Skeletal muscle tissue (tissue), 4 donors: ENCODE measurements around the gene COX19. TPM values are rescaled to one million over a fixed set of nuclear protein-coding genes. Genes with fewer than 3 reads are reported as not detected.

Experiments
- H3K27ac ChIP-seq: one replicate; pipeline ENCODE4 v1.7.0; 2013; ENCODE audit warnings: mild to moderate bottlenecking, low read depth, low read length, inconsistent platforms
- H3K27me3 ChIP-seq, 3 donors: one replicate each; pipeline ENCODE4 v1.7.0; 2013; ENCODE audit warnings: low read length in 3 of 3; ENCODE audit not compliant: control insufficient read depth in 3 of 3, insufficient read depth in 3 of 3
- H3K36me3 ChIP-seq, 3 donors: one replicate each; pipeline ENCODE4 v1.7.0; 2013; ENCODE audit warnings: low read length in 3 of 3; ENCODE audit not compliant: control insufficient read depth in 3 of 3, insufficient read depth in 3 of 3
- H3K4me1 ChIP-seq, 3 donors: one replicate each; pipeline ENCODE4 v1.7.0; 2013; ENCODE audit warnings: low read length in 3 of 3, mild to moderate bottlenecking in 3 of 3; ENCODE audit not compliant: control insufficient read depth in 3 of 3, insufficient read depth in 3 of 3
- H3K4me3 ChIP-seq, 3 donors: one replicate each; pipeline ENCODE4 v1.7.0; 2013; ENCODE audit warnings: low read length in 3 of 3
- H3K9ac ChIP-seq, 3 donors: one replicate each; pipeline ENCODE4 v1.7.0; 2013; ENCODE audit warnings: low read length in 3 of 3, mild to moderate bottlenecking in 3 of 3, moderate library complexity in 2 of 3, low read depth in 1 of 3
- H3K9me3 ChIP-seq, 3 donors: one replicate each; pipeline ENCODE4 v1.7.0; 2013; ENCODE audit warnings: low read length in 3 of 3; ENCODE audit not compliant: control insufficient read depth in 3 of 3
- total RNA-seq: library from RNA; depleted of rRNA; stranded (reverse); fragments of >200 nt; gene quantifications from one replicate; pipeline ENCODE4 v1.2.3, GENCODE V29; 2014
- donor health status: Osteomylitis.

Gene COX19
- total RNA-seq, 1 donor from 2014 or later: 12.0 TPM

- Histone ChIP-seq H3K27ac (no peak overlapping the region), H3K4me3 (no peak overlapping the region), H3K9ac (no peak overlapping the region), H3K4me1 (peaks cover 3 to 20% (median 14%) of the 10 kb centered on the region in 3 donors), H3K27me3 (no peaks in the 10 kb centered on the region), H3K36me3 (peaks cover 0 to 2% (median 0%) of the 10 kb centered on the region in 3 donors), H3K9me3 (no peaks in the 10 kb centered on the region)
These were observed 43.0 kb upstream of the COX19 start for GRCh38 chr7:1018334-1018695.

- no peaks in the 10 kb centered on the region for H3K27me3 ChIP-seq
- H3K27ac ChIP-seq: no peak overlapping the region
- H3K4me1 ChIP-seq: peaks cover 3 to 20% (median 14%) of the 10 kb centered on the region in 3 donors
- no peak overlapping the region for H3K4me3 ChIP-seq
- no peak overlapping the region for H3K9ac ChIP-seq
- H3K36me3 ChIP-seq: peaks cover 0 to 2% (median 0%) of the 10 kb centered on the region in 3 donors
- no peaks in the 10 kb centered on the region for H3K9me3 ChIP-seq
These were observed 42.4 kb upstream of the COX19 start for GRCh38 chr7:1017586-1018333.

- peaks cover 3 to 20% (median 13%) of the 10 kb centered on the region in 3 donors for H3K4me1 ChIP-seq
- H3K9me3 ChIP-seq: no peaks in the 10 kb centered on the region
- no peak overlapping the region for H3K4me3 ChIP-seq
- H3K27ac ChIP-seq: no peak overlapping the region
- H3K27me3 ChIP-seq: no peaks in the 10 kb centered on the region
- no peak overlapping the region for H3K9ac ChIP-seq
- peaks cover 0 to 2% (median 0%) of the 10 kb centered on the region in 3 donors for H3K36me3 ChIP-seq
These were observed 41.5 kb upstream of the COX19 start for GRCh38 chr7:1016577-1017531.

- H3K4me1 ChIP-seq: peaks cover 0 to 11% (median 10%) of the 10 kb centered on the region in 3 donors
These were observed 40.1 kb upstream of the COX19 start for GRCh38 chr7:1015196-1016121.

GRCh38 chr7:1014681-1015080 lies 39.3 kb upstream of the COX19 start:
- Histone ChIP-seq H3K27me3 (no peaks in the 10 kb centered on the region), H3K4me1 (peaks cover 0 to 5% (median 5%) of the 10 kb centered on the region in 3 donors), H3K4me3 (no peak overlapping the region), H3K9ac (no peak overlapping the region), H3K36me3 (peaks cover 1 to 2% (median 2%) of the 10 kb centered on the region in 3 donors), H3K9me3 (no peaks in the 10 kb centered on the region), H3K27ac (no peak overlapping the region)

More at GRCh38 chr7:1015196-1016121, 40.1 kb upstream of the COX19 start:
- no peak overlapping the region for H3K4me3 ChIP-seq
- H3K27ac ChIP-seq: no peak overlapping the region
- no peak overlapping the region for H3K9ac ChIP-seq
- H3K27me3 ChIP-seq: no peaks in the 10 kb centered on the region
- H3K9me3 ChIP-seq: no peaks in the 10 kb centered on the region
- H3K36me3 ChIP-seq: peaks cover 0 to 2% (median 0%) of the 10 kb centered on the region in 3 donors

GRCh38 chr7:1013581-1013980 lies 38.2 kb upstream of the COX19 start:
- peaks cover 8 to 11% (median 10%) of the 10 kb centered on the region in 3 donors for H3K36me3 ChIP-seq
- H3K4me3 ChIP-seq: no peak overlapping the region
- no peaks in the 10 kb centered on the region for H3K9me3 ChIP-seq
- no peak overlapping the region for H3K27ac ChIP-seq
- H3K27me3 ChIP-seq: no peaks in the 10 kb centered on the region
- H3K4me1 ChIP-seq: peaks cover 0 to 5% (median 2%) of the 10 kb centered on the region in 3 donors
- no peak overlapping the region for H3K9ac ChIP-seq

- H3K9me3 ChIP-seq: no peaks in the 10 kb centered on the region
- H3K27me3 ChIP-seq: no peaks in the 10 kb centered on the region
- peaks cover 0 to 5% (median 2%) of the 10 kb centered on the region in 3 donors for H3K4me1 ChIP-seq
These were observed 37.4 kb upstream of the COX19 start for GRCh38 chr7:1012716-1013095.

GRCh38 chr7:1012004-1012715 lies 36.8 kb upstream of the COX19 start:
- Histone ChIP-seq H3K9ac (no peak overlapping the region), H3K4me3 (no peak overlapping the region), H3K4me1 (peaks cover 0 to 5% (median 2%) of the 10 kb centered on the region in 3 donors), H3K36me3 (peaks cover 8 to 14% (median 10%) of the 10 kb centered on the region in 3 donors), H3K9me3 (no peaks in the 10 kb centered on the region), H3K27me3 (no peaks in the 10 kb centered on the region), H3K27ac (no peak overlapping the region)

More at GRCh38 chr7:1012716-1013095, 37.4 kb upstream of the COX19 start:
- Histone ChIP-seq H3K36me3 (peaks cover 8 to 12% (median 10%) of the 10 kb centered on the region in 3 donors), H3K27ac (no peak overlapping the region), H3K4me3 (no peak overlapping the region), H3K9ac (no peak overlapping the region)
